H1 (cell line): ENCODE data around the gene PPFIA2. TPM values are rescaled to one million over a fixed set of nuclear protein-coding genes. Genes with fewer than 3 reads are reported as not detected.

ENCODE experiments used
- CTCF ChIA-PET: fragments of 300-600 bp; sonication (Branson Sonifier 250); formaldehyde crosslinking; loops from one replicate; lab custom pipeline; 2021; ENCODE audit not compliant: partially characterized antibody; lab: Charles Lee
- POLR2A ChIA-PET: fragments of 300-600 bp; sonication (Branson Sonifier 250); formaldehyde crosslinking; loops from one replicate; lab custom pipeline; 2021; ENCODE audit warnings: inconsistent platforms; ENCODE audit not compliant: partially characterized antibody; lab: Charles Lee
- DNase-seq, 2 experiments: peaks; one replicate each; pipeline versions ENCODE4 v3.0.0 to v3.0.0-alpha.2; 2010 to 2022; ENCODE audit warnings: low spot score in 2 of 2, low read depth in 1 of 2, mixed read lengths in 1 of 2
- FAIRE-seq: peaks from 2 replicates; lab custom pipeline; 2011; peaks lifted over from hg19 to GRCh38; lab: Jason Lieb, UNC
- H2AFZ ChIP-seq: 2 replicates; pipeline ENCODE4 v1.8.1; 2012; ENCODE audit warnings: low read length, inconsistent platforms
- H2AK5ac ChIP-seq: 2 replicates; pipeline ENCODE4 v1.6.1; 2013; ENCODE audit warnings: low read depth, low read length
- H2BK120ac ChIP-seq: replicated peaks from 2 replicates; pipeline ENCODE3; 2013; ENCODE audit warnings: low read depth, low read length, inconsistent platforms
- H2BK12ac ChIP-seq: 2 replicates; pipeline ENCODE4 v1.6.1; 2013; ENCODE audit warnings: low read depth, low read length
- H2BK15ac ChIP-seq: 2 replicates; pipeline ENCODE4 v1.6.1; 2013; ENCODE audit warnings: low read length
- H2BK20ac ChIP-seq: 2 replicates; pipeline ENCODE4 v1.6.1; 2013; ENCODE audit warnings: low read length
- H2BK5ac ChIP-seq: 2 replicates; pipeline ENCODE4 v1.6.1; 2013; ENCODE audit warnings: low read depth, low read length
- H3K14ac ChIP-seq: 2 replicates; pipeline ENCODE4 v1.6.1; 2013; ENCODE audit warnings: inconsistent platforms; ENCODE audit not compliant: insufficient read length
- H3K18ac ChIP-seq: 2 replicates; pipeline ENCODE4 v1.6.1; 2013; ENCODE audit warnings: low read length; ENCODE audit errors: extremely low read depth
- H3K23ac ChIP-seq: 2 replicates; pipeline ENCODE4 v1.6.1; 2013; ENCODE audit warnings: inconsistent platforms; ENCODE audit not compliant: insufficient read length
- H3K23me2 ChIP-seq: 2 replicates; pipeline ENCODE4 v1.6.1; 2013; ENCODE audit warnings: low read depth, low read length
- H3K27ac ChIP-seq: 2 replicates; pipeline ENCODE4 v1.6.1; 2011; ENCODE audit warnings: low read depth, low read length, inconsistent platforms
- H3K27me3 ChIP-seq, 4 experiments: replicated peaks in 1 of 4; 1 replicate in 1 of 4; 2 replicates in 3 of 4; pipeline versions ENCODE4 v1.6.1 to v1.8.1; 2011 to 2013; ENCODE audit warnings: low read length in 3 of 4, mild to moderate bottlenecking in 3 of 4, inconsistent platforms in 2 of 4, mixed read lengths in 2 of 4, moderate library complexity in 1 of 4; ENCODE audit not compliant: control insufficient read depth in 3 of 4, insufficient read depth in 3 of 4; ENCODE audit errors: extremely low read depth in 1 of 4
- H3K36me3 ChIP-seq, 4 experiments: 2 replicates each; pipeline versions ENCODE4 v1.6.1 to v1.8.1; 2011 to 2013; ENCODE audit warnings: mild to moderate bottlenecking in 4 of 4, low read length in 3 of 4, moderate library complexity in 2 of 4, control low read depth in 1 of 4, inconsistent platforms in 1 of 4; ENCODE audit not compliant: insufficient read depth in 4 of 4, control insufficient read depth in 2 of 4
- H3K4ac ChIP-seq: replicated peaks from 2 replicates; pipeline ENCODE3; 2013; ENCODE audit warnings: low read length, low read depth, mixed read lengths, inconsistent platforms; ENCODE audit not compliant: insufficient read length
- H3K4me1 ChIP-seq, 4 experiments: replicated peaks in 1 of 4; 1 replicate in 1 of 4; 2 replicates in 3 of 4; pipeline versions ENCODE4 v1.6.1 to v1.8.1; 2011 to 2013; ENCODE audit warnings: low read length in 3 of 4, inconsistent platforms in 2 of 4, mixed read lengths in 1 of 4; ENCODE audit not compliant: insufficient read depth in 4 of 4, control insufficient read depth in 3 of 4
- H3K4me2 ChIP-seq, 2 experiments: 2 replicates each; pipeline versions ENCODE4 v1.6.1 to v1.8.1; 2011 to 2013; ENCODE audit warnings: low read depth in 2 of 2, low read length in 2 of 2, control low read depth in 1 of 2, inconsistent platforms in 1 of 2, mild to moderate bottlenecking in 1 of 2; ENCODE audit not compliant: insufficient read depth in 1 of 2
- H3K4me3 ChIP-seq, 4 experiments: fragments of 200-600, 300-600 bp in 1 of 4; sonication (generic), shearing (Covaris generic), sonication (Bioruptor Twin) in 1 of 4; 2 replicates each; pipeline versions ENCODE4 v1.5.1 to v1.8.1; 2011 to 2016; ENCODE audit warnings: low read length in 4 of 4, low read depth in 3 of 4, control low read depth in 2 of 4, inconsistent platforms in 2 of 4, mild to moderate bottlenecking in 2 of 4, mixed read lengths in 1 of 4, moderate library complexity in 1 of 4; ENCODE audit not compliant: insufficient read depth in 2 of 4; ENCODE audit errors: extremely low read depth in 1 of 4
- H3K56ac ChIP-seq: replicated peaks from 2 replicates; pipeline ENCODE3; 2013; ENCODE audit warnings: low read depth, mild to moderate bottlenecking, mixed read lengths, low read length, inconsistent platforms; ENCODE audit not compliant: insufficient read length
- H3K79me1 ChIP-seq: 2 replicates; pipeline ENCODE4 v1.6.1; 2013; ENCODE audit warnings: low read depth, low read length, control low read depth
- H3K79me2 ChIP-seq, 2 experiments: 2 replicates each; pipeline versions ENCODE4 v1.6.1 to v1.8.1; 2012 to 2013; ENCODE audit warnings: low read length in 2 of 2, mild to moderate bottlenecking in 2 of 2, inconsistent platforms in 1 of 2; ENCODE audit not compliant: insufficient read depth in 2 of 2, control insufficient read depth in 1 of 2
- H3K9ac ChIP-seq, 4 experiments: replicated peaks in 1 of 4; 1 replicate in 1 of 4; 2 replicates in 3 of 4; pipeline versions ENCODE4 v1.6.1 to v1.8.1; 2011 to 2013; ENCODE audit warnings: low read depth in 3 of 4, low read length in 3 of 4, control low read depth in 2 of 4, mild to moderate bottlenecking in 2 of 4, moderate library complexity in 2 of 4, inconsistent platforms in 1 of 4; ENCODE audit errors: extremely low read depth in 1 of 4
- H3K9me3 ChIP-seq, 2 experiments: 2 replicates each; pipeline versions ENCODE4 v1.6.1 to v1.8.1; 2012 to 2013; ENCODE audit warnings: mild to moderate bottlenecking in 2 of 2, moderate library complexity in 2 of 2, control low read depth in 1 of 2, inconsistent platforms in 1 of 2, low read depth in 1 of 2, low read length in 1 of 2, mixed read lengths in 1 of 2; ENCODE audit not compliant: insufficient read depth in 2 of 2
- H4K20me1 ChIP-seq, 2 experiments: replicated peaks in 1 of 2; 2 replicates each; pipeline versions ENCODE3 to v1.8.1; 2011 to 2013; ENCODE audit warnings: inconsistent platforms in 2 of 2, low read length in 2 of 2, mild to moderate bottlenecking in 1 of 2; ENCODE audit not compliant: insufficient read depth in 2 of 2, control insufficient read depth in 1 of 2
- H4K5ac ChIP-seq: 2 replicates; pipeline ENCODE4 v1.6.1; 2013; ENCODE audit warnings: low read length, low read depth, mixed read lengths, inconsistent platforms; ENCODE audit not compliant: insufficient read length
- H4K8ac ChIP-seq: 2 replicates; pipeline ENCODE4 v1.8.0; 2013; ENCODE audit warnings: mild to moderate bottlenecking, moderate library complexity, low read length, inconsistent platforms; ENCODE audit not compliant: insufficient read depth; ENCODE audit errors: extremely low read depth
- H4K91ac ChIP-seq: replicated peaks from 2 replicates; pipeline ENCODE3; 2013; ENCODE audit warnings: low read length, mixed read lengths, inconsistent platforms; ENCODE audit not compliant: insufficient read length
- ATF3 ChIP-seq: IDR thresholded peaks from 2 replicates; pipeline ENCODE4 v1.6.1; 2011; ENCODE audit warnings: low read depth, mild to moderate bottlenecking, low read length; ENCODE audit not compliant: insufficient read depth
- BACH1 ChIP-seq: IDR thresholded peaks from 2 replicates; pipeline ENCODE4 v1.6.1; 2012; ENCODE audit warnings: low read length, improper control_type of control experiment
- CTBP2 ChIP-seq: IDR thresholded peaks from 2 replicates; pipeline ENCODE4 v1.7.0; 2011; ENCODE audit warnings: borderline replicate concordance, mild to moderate bottlenecking, moderate library complexity, mixed read lengths, low read length; ENCODE audit not compliant: insufficient read depth, insufficient read length
- EP300 ChIP-seq, 2 experiments: IDR thresholded peaks; 1 replicate in 1 of 2; 2 replicates in 1 of 2; pipeline ENCODE4 v1.6.1; 2011 to 2012; ENCODE audit warnings: low read depth in 2 of 2, low read length in 2 of 2, mild to moderate bottlenecking in 2 of 2, borderline replicate concordance in 1 of 2, inconsistent platforms in 1 of 2, moderate library complexity in 1 of 2
- JUND ChIP-seq: IDR thresholded peaks from 2 replicates; pipeline ENCODE4 v1.6.1; 2011; ENCODE audit warnings: mild to moderate bottlenecking, improper control_type of control experiment, low read length
- PHF8 ChIP-seq: fragments of 200-600 bp; sonication (generic); conservative IDR thresholded peaks from 2 replicates; pipeline ENCODE4 v1.7.1; 2012; ENCODE audit warnings: low read depth, mild to moderate bottlenecking, inconsistent platforms, low read length, moderate library complexity
- SAP30 ChIP-seq: fragments of 300-600 bp; sonication (generic); IDR thresholded peaks from 2 replicates; pipeline ENCODE4 v1.7.1; 2012; ENCODE audit warnings: low read length, moderate library complexity, mild to moderate bottlenecking, inconsistent platforms; ENCODE audit not compliant: insufficient read depth, insufficient replicate concordance
- SIN3A ChIP-seq, 2 experiments: IDR thresholded peaks in 1 of 2; conservative IDR thresholded peaks in 1 of 2; 2 replicates each; pipeline ENCODE4 v1.6.1; 2011 to 2012; ENCODE audit warnings: low read length in 2 of 2, improper control_type of control experiment in 1 of 2, low read depth in 1 of 2, mild to moderate bottlenecking in 1 of 2
- TCF12 ChIP-seq: IDR thresholded peaks from 2 replicates; pipeline ENCODE4 v1.6.1; 2011; ENCODE audit warnings: low read depth, mild to moderate bottlenecking, low read length
- WGBS, 2 experiments: shearing (Covaris generic) in 1 of 2; methylation state at CpG; one replicate each; pipeline versions ENCODE4 v1.1.6 to v1.1.7; 2013 to 2015; ENCODE audit warnings: low lambda C conversion rate in 2 of 2, mixed read lengths in 2 of 2, inconsistent platforms in 1 of 2, low coverage in 1 of 2, missing lambda C conversion rate in 1 of 2; ENCODE audit not compliant: insufficient replicate concordance in 2 of 2, insufficient coverage in 1 of 2, insufficient read length in 1 of 2; ENCODE audit errors: extremely low coverage in 1 of 2, missing lambda C conversion rate in 1 of 2; 5-methylcytosine and 5-hydroxymethylcytosine counted together
- polyA plus RNA-seq, 7 experiments: library from polyadenylated mRNA; depleted of rRNA in 3 of 7; stranded (reverse) in 5 of 7; unstranded in 2 of 7; fragments of >200 nt in 5 of 7; fragments of 200-250 nt in 2 of 7; gene quantifications; 1 replicate in 5 of 7; 2 replicates in 1 of 7; 4 replicates in 1 of 7; pipeline versions ENCODE4 v1.2.1 to v1.2.3, GENCODE V29; 2011 to 2013; ENCODE audit warnings: missing spikeins in 2 of 7, mixed read lengths in 2 of 7
- total RNA-seq: library from RNA; stranded (reverse); fragmentation: NEBNext Ultra II Directional; extraction: Animal tissue kit (Norgen Biotek cat#: 25700); gene quantifications from 2 replicates; pipeline ENCODE4 v1.2.1, GENCODE V29; 2021
- TF ChIP-seq, protein P1 (sequence below): IDR thresholded peaks from 2 replicates; pipeline ENCODE4 v1.6.1; 2012; ENCODE audit warnings: inconsistent platforms

The PPFIA2 gene
- total and polyA plus RNA-seq, 2 of the 8 experiments (the other 6 are each of a cell fraction or from before 2014, with no cell fraction given), result 1.2 to 1.8 TPM

DNA sequence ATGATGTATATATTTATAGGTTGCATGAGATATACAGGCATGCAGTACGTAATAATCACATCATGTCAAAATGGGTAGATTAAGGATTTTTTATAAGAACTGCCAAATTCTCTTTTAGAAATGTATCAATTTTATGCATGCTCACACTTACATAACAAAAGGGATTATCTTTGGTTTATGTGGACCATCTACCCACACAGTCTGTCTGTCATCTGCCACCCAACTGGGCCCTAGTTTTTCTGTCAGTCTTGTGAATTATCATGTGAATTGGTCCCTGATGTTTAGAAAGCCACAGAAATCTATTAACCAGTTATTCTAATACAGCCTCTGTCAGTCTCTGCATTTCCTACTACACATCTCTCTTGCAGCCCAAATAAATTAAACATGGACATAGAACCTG lies 547.8 kb downstream of the PPFIA2 start:
- ChIA-PET CTCF (interaction anchor here (1.2 kb wide), 1 partner anchor 250 kb away, joined by 3 read pairs; no protein-coding TSS in a partner anchor), POLR2A (no interaction called here)
- Histone ChIP-seq H2BK5ac (no peak overlapping the region), H3K4me1 (peaks cover 2 to 23% (median 17%) of the 10 kb centered on the region in 4 experiments; a peak in 6 of 7 replicates), H2AK5ac (no peak overlapping the region), H3K23me2 (no peaks in the 10 kb centered on the region), H3K27ac (no peak overlapping the region), H3K4ac (no peak overlapping the region), H3K56ac (no peak overlapping the region), H2BK15ac (no peak overlapping the region), H4K91ac (no peak overlapping the region), H4K5ac (no peak overlapping the region), H3K79me2 (no peaks in the 10 kb centered on the region), H3K27me3 (no peaks in the 10 kb centered on the region), H3K18ac (no peak overlapping the region), H2AFZ (no peak overlapping the region), H3K36me3 (no peaks in the 10 kb centered on the region; a peak in 1 of 8 replicates), H2BK12ac (no peak overlapping the region), H3K9ac (no peak overlapping the region), H3K4me3 (no peak overlapping the region), H4K20me1 (no peaks in the 10 kb centered on the region), H3K23ac (no peak overlapping the region), H4K8ac (no peak overlapping the region), H2BK20ac (no peak overlapping the region), H3K9me3 (no peaks in the 10 kb centered on the region), H3K4me2 (no peak overlapping the region), H3K79me1 (no peaks in the 10 kb centered on the region), H3K14ac (no peak overlapping the region), H2BK120ac (no peak overlapping the region)
- no peak for TF ChIP-seq TCF12
- TF ChIP-seq PHF8, result no peak
- no peak for TF ChIP-seq SIN3A (conservative IDR thresholded peaks at IDR 0.05 in 1 of 2, IDR thresholded peaks at IDR 0.05 in 1 of 2; ENCODE audit: low read depth in 1 of 2, low read length in 2 of 2)
- no peak for TF ChIP-seq SAP30
- no peak for TF ChIP-seq ATF3
- TF ChIP-seq, protein P1, sequence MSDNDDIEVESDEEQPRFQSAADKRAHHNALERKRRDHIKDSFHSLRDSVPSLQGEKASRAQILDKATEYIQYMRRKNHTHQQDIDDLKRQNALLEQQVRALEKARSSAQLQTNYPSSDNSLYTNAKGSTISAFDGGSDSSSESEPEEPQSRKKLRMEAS, result no peak
- TF ChIP-seq BACH1, result no peak
- TF ChIP-seq EP300 (IDR thresholded peaks at IDR 0.05; ENCODE audit: borderline replicate concordance in 1 of 2, low read depth in 2 of 2, low read length in 2 of 2), result no peak
- no peak for TF ChIP-seq CTBP2
- TF ChIP-seq JUND, result no peak
- no peak for DNase-seq
- 84% methylated on average over 1 of the region's 1 CpG; no CpG with 5 or more reads in 1 of the 2 experiments for WGBS, 2 experiments
- FAIRE-seq, result no peak
